Measurements from ENCODE around the gene MRTFA. TPM values are rescaled to one million over a fixed set of nuclear protein-coding genes. Genes with fewer than 3 reads are reported as not detected.
A peak's percentile ranks its signal among the peaks of the same experiment; 100 is the strongest.
"Not testable (repeated sequence)": the region's sequence is repeated elsewhere in the genome, so short reads cannot be mapped to it uniquely, and the experiment has no call there.

The MRTFA gene
- total RNA-seq, 1 donor from 2014 or later: 115 TPM

- no peak for TF ChIP-seq CTCF (IDR thresholded peaks at IDR 0.05)
- Mint-ChIP-seq H3K27me3 (no peaks in the 10 kb centered on the region), H3K4me1 (peaks cover 18% of the 10 kb centered on the region), H3K4me3 (no peak overlapping the region), H3K36me3 (ENCODE audit: low read depth) (peaks cover 9% of the 10 kb centered on the region), H3K27ac (no peak overlapping the region), H3K9me3 (no peaks in the 10 kb centered on the region)
- ChIA-PET POLR2A (no interaction called here), CTCF (no interaction called here)
- ATAC-seq (ENCODE audit: low read depth): no peak
- intact Hi-C loops (cut with micrococcal nuclease): no loop called here
- no peak for DNase-seq
Observed at GRCh38 chr22:40511604-40512003, 124.9 kb downstream of the MRTFA start.

GRCh38 chr22:40510631-40511364, 125.7 kb downstream of the MRTFA start:
- intact Hi-C loops (cut with micrococcal nuclease): no loop called here
- ATAC-seq (ENCODE audit: low read depth): no peak
- no peak for DNase-seq
- H3K4me1 Mint-ChIP-seq: peaks cover 18% of the 10 kb centered on the region
- ChIA-PET POLR2A (interaction anchor here (0.6 kb wide), 1 partner anchor 98 kb away, joined by 5 read pairs; no protein-coding TSS in a partner anchor), CTCF (interaction anchor here (0.6 kb wide), 1 partner anchor 16 kb away, joined by 3 read pairs; no protein-coding TSS in a partner anchor)
- no peaks in the 10 kb centered on the region for H3K27me3 Mint-ChIP-seq
- H3K9me3 Mint-ChIP-seq: no peaks in the 10 kb centered on the region
- peaks cover 7% of the 10 kb centered on the region for H3K36me3 Mint-ChIP-seq (ENCODE audit: low read depth)
- TF ChIP-seq CTCF (IDR thresholded peaks at IDR 0.05): no peak
- no peak overlapping the region for H3K27ac Mint-ChIP-seq
- H3K4me3 Mint-ChIP-seq: no peak overlapping the region

GRCh38 chr22:40509401-40510134, 127.0 kb downstream of the MRTFA start:
- CTCF ChIA-PET: no interaction called here
- peaks cover 21% of the 10 kb centered on the region for H3K4me1 Mint-ChIP-seq

GRCh38 chr22:40508046-40508445, 128.5 kb downstream of the MRTFA start:
- H3K4me3 Mint-ChIP-seq; H3K9me3 Mint-ChIP-seq; H3K27me3 Mint-ChIP-seq; ATAC-seq (ENCODE audit: low read depth); H3K36me3 Mint-ChIP-seq (ENCODE audit: low read depth); DNase-seq; intact Hi-C loops (cut with micrococcal nuclease); H3K27ac Mint-ChIP-seq: not testable (repeated sequence)
- CTCF ChIA-PET: interaction anchor here (1.2 kb wide), 1 partner anchor 9 kb away, joined by 4 read pairs; no protein-coding TSS in a partner anchor
- H3K4me1 Mint-ChIP-seq: peaks cover 26% of the 10 kb centered on the region
- POLR2A ChIA-PET: interaction anchor here (0.6 to 1.6 kb wide), 2 partner anchors 16 to 23 kb away, joined by 3 read pairs; no protein-coding TSS in a partner anchor

More at GRCh38 chr22:40509401-40510134, 127.0 kb downstream of the MRTFA start:
- no peaks in the 10 kb centered on the region for H3K27me3 Mint-ChIP-seq
- no peak for DNase-seq
- H3K9me3 Mint-ChIP-seq: no peaks in the 10 kb centered on the region
- H3K36me3 Mint-ChIP-seq (ENCODE audit: low read depth): peaks cover 3% of the 10 kb centered on the region
- intact Hi-C loops (cut with micrococcal nuclease): no loop called here
- TF ChIP-seq CTCF (IDR thresholded peaks at IDR 0.05): no peak
- POLR2A ChIA-PET: interaction anchor here (0.6 to 1.6 kb wide), 2 partner anchors 18 to 135 kb away, joined by 3 to 4 read pairs; no protein-coding TSS in a partner anchor
- H3K4me3 Mint-ChIP-seq: no peak overlapping the region
- no peak for ATAC-seq (ENCODE audit: low read depth)
- peak overlapping the region; percentile 7 for H3K27ac Mint-ChIP-seq

- Mint-ChIP-seq H3K27me3 (no peaks in the 10 kb centered on the region), H3K27ac (no peak overlapping the region), H3K4me1 (peaks cover 26% of the 10 kb centered on the region), H3K36me3 (ENCODE audit: low read depth) (peaks cover 6% of the 10 kb centered on the region), H3K9me3 (no peaks in the 10 kb centered on the region), H3K4me3 (no peak overlapping the region)
- ATAC-seq (ENCODE audit: low read depth): no peak
- POLR2A ChIA-PET: interaction anchor here (0.6 kb wide), 1 partner anchor 9 kb away, joined by 6 read pairs; no protein-coding TSS in a partner anchor
- intact Hi-C loops (cut with micrococcal nuclease): no loop called here
- CTCF ChIA-PET: interaction anchor here (1.2 kb wide), 1 partner anchor 10 kb away, joined by 4 read pairs; no protein-coding TSS in a partner anchor
- no peak for TF ChIP-seq CTCF (IDR thresholded peaks at IDR 0.05)
- DNase-seq: no peak
Observed at GRCh38 chr22:40507491-40507890, 129.0 kb downstream of the MRTFA start.

All from activated B cell treated with CpG ODN at 0.5 μM for 24 hours (primary cell).